DOHH2 (cell line): ENCODE results near the gene PALM3.

Experiments
- H3F3A ChIP-seq: fragments of 200-600 bp; sonication (generic), shearing (Covaris generic); 2 replicates; pipeline ENCODE4 v1.6.0; 2016; ENCODE audit warnings: antibody characterized with exemption, mild to moderate bottlenecking; ENCODE audit not compliant: control insufficient read depth, insufficient read depth
- H3K27ac ChIP-seq: fragments of 200-600 bp; sonication (generic); 2 replicates; pipeline ENCODE4 v1.5.1; 2014; ENCODE audit warnings: low read depth, mild to moderate bottlenecking, low read length, moderate library complexity
- H3K27me3 ChIP-seq: fragments of 200-600 bp; sonication (generic); 2 replicates; pipeline ENCODE4 v1.6.1; 2014; ENCODE audit warnings: mild to moderate bottlenecking, low read length, mixed read lengths; ENCODE audit not compliant: control insufficient read depth
- H3K36me3 ChIP-seq: fragments of 200-600 bp; sonication (generic); 2 replicates; pipeline ENCODE4 v1.6.1; 2014; ENCODE audit warnings: mild to moderate bottlenecking, low read length, moderate library complexity, mixed read lengths; ENCODE audit not compliant: control insufficient read depth
- H3K4me1 ChIP-seq: fragments of 200-600 bp; sonication (generic); 2 replicates; pipeline ENCODE4 v1.6.1; 2014; ENCODE audit warnings: mild to moderate bottlenecking, low read length, mixed read lengths; ENCODE audit not compliant: control insufficient read depth
- H3K4me2 ChIP-seq: fragments of 200-600 bp; sonication (generic); 2 replicates; pipeline ENCODE4 v1.6.0; 2014; ENCODE audit warnings: mild to moderate bottlenecking, low read length, moderate library complexity
- H3K4me3 ChIP-seq: fragments of 200-600 bp; sonication (generic); 2 replicates; pipeline ENCODE4 v1.5.1; 2014; ENCODE audit warnings: mild to moderate bottlenecking, low read length, mixed read lengths
- H3K79me2 ChIP-seq: fragments of 200-600 bp; sonication (generic); 2 replicates; pipeline ENCODE4 v1.6.1; 2014; ENCODE audit warnings: mild to moderate bottlenecking, low read length, mixed read lengths; ENCODE audit not compliant: control insufficient read depth
- H3K9me2 ChIP-seq: fragments of 200-600 bp; sonication (generic); replicated peaks from 2 replicates; pipeline ENCODE4 v1.6.1; 2014; ENCODE audit warnings: mild to moderate bottlenecking, low read length, mixed read lengths; ENCODE audit not compliant: control insufficient read depth
- H3K9me3 ChIP-seq: fragments of 200-600 bp; sonication (generic); 2 replicates; pipeline ENCODE4 v1.6.1; 2014; ENCODE audit warnings: antibody characterized with exemption, low read length, mixed read lengths; ENCODE audit not compliant: control insufficient read depth, insufficient read depth
- H4K20me1 ChIP-seq: fragments of 200-600 bp; sonication (generic); 2 replicates; pipeline ENCODE4 v1.6.0; 2014; ENCODE audit warnings: low read depth, mild to moderate bottlenecking, antibody characterized with exemption, low read length, moderate library complexity; ENCODE audit not compliant: control insufficient read depth, insufficient read depth
- CTCF ChIP-seq: fragments of 200-600 bp; sonication (generic); IDR thresholded peaks from one replicate; pipeline ENCODE4 v1.5.1; 2014; ENCODE audit warnings: antibody characterized with exemption, mild to moderate bottlenecking, low read depth, low read length; ENCODE audit not compliant: poor library complexity, severe bottlenecking
- EZH2phosphoT487 ChIP-seq: fragments of 200-600 bp; sonication (generic); IDR thresholded peaks from 2 replicates; pipeline ENCODE4 v1.6.1; 2017; ENCODE audit warnings: borderline replicate concordance, mild to moderate bottlenecking, antibody characterized with exemption, low read length, moderate library complexity, mixed read lengths

Gene PALM3

GRCh38 chr19:14061751-14062557 is at the start of gene PALM3:
Gene PALM3, minus strand, starts transcription at chr19:14062076. Its CDS starts 96 bp downstream, at chr19:14061980.
- no peak within 1 kb of the TSS for H3K4me3 ChIP-seq
- no peaks in the 10 kb centered on the region for H3K79me2 ChIP-seq
- no peaks in the 10 kb centered on the region for H3F3A ChIP-seq
- no peaks in the 10 kb centered on the region for H3K36me3 ChIP-seq
- no peaks in the 10 kb centered on the region for H4K20me1 ChIP-seq
- no peak within 1 kb of the TSS for H3K27ac ChIP-seq
- TF ChIP-seq CTCF (no peak), EZH2phosphoT487 (no peak)
- no peaks in the 10 kb centered on the region for H3K9me3 ChIP-seq
- peaks cover 27% of the 10 kb centered on the region for H3K27me3 ChIP-seq
- H3K4me1 ChIP-seq, result peaks cover 27% of the 10 kb centered on the region
- H3K9me2 ChIP-seq, result no peaks in the 10 kb centered on the region
- H3K4me2 ChIP-seq, result no peak within 1 kb of the TSS

- TF ChIP-seq EZH2phosphoT487 (no peak), CTCF (no peak)
- H3K27ac ChIP-seq, result no peak overlapping the region
- H3K79me2 ChIP-seq, result peaks cover 28% of the 10 kb centered on the region
- H3K9me2 ChIP-seq, result no peaks in the 10 kb centered on the region
- no peak overlapping the region for H3K4me2 ChIP-seq
- H3F3A ChIP-seq, result peaks cover 4% of the 10 kb centered on the region; the same call in 1 of the 2 replicates
- no peaks in the 10 kb centered on the region for H3K9me3 ChIP-seq
- no peak overlapping the region for H3K4me3 ChIP-seq
- no peaks in the 10 kb centered on the region for H3K36me3 ChIP-seq
- H4K20me1 ChIP-seq, result 0 out of 2 replicates have a peak, but pooled peaks cover 5% of the 10 kb centered on the region
- peaks cover 26% of the 10 kb centered on the region for H3K4me1 ChIP-seq
- no peaks in the 10 kb centered on the region for H3K27me3 ChIP-seq
These were observed 49.6 kb upstream of the PALM3 start for GRCh38 chr19:14111486-14111885.

- no peaks in the 10 kb centered on the region for H3K9me2 ChIP-seq
- H3K27me3 ChIP-seq, result no peaks in the 10 kb centered on the region
- H3K27ac ChIP-seq, result no peak overlapping the region
- H3K4me2 ChIP-seq, result no peak overlapping the region
- peaks cover 4% of the 10 kb centered on the region; the same call in 1 of the 2 replicates for H3K36me3 ChIP-seq
- peaks cover 20% of the 10 kb centered on the region for H3K79me2 ChIP-seq
- H3F3A ChIP-seq, result peaks cover 4% of the 10 kb centered on the region; the same call in 1 of the 2 replicates
- TF ChIP-seq EZH2phosphoT487, result no peak
- H3K4me1 ChIP-seq, result peaks cover 18% of the 10 kb centered on the region
- no peak overlapping the region for H3K4me3 ChIP-seq
- 0 out of 2 replicates have a peak, but pooled peaks cover 5% of the 10 kb centered on the region for H4K20me1 ChIP-seq
- no peaks in the 10 kb centered on the region for H3K9me3 ChIP-seq
These were observed 48.8 kb upstream of the PALM3 start for GRCh38 chr19:14110650-14111049.
